OCI-LY3 (cell line): ENCODE data around the gene IL1RAPL1.

ENCODE experiments used
- H2AFZ ChIP-seq: fragments of 200-600, 300-600 bp; shearing (Covaris generic); 2 replicates; pipeline ENCODE4 v1.6.0; 2014; ENCODE audit warnings: antibody characterized with exemption, low read depth, low read length
- H3K27ac ChIP-seq: fragments of 200-600, 300-600 bp; sonication (generic); 2 replicates; pipeline ENCODE4 v1.5.1; 2014; ENCODE audit warnings: mild to moderate bottlenecking, low read length, moderate library complexity, mixed read lengths
- H3K27me3 ChIP-seq: fragments of 200-600, 300-600 bp; sonication (generic); 2 replicates; pipeline ENCODE4 v1.6.1; 2014; ENCODE audit warnings: low read depth, low read length, mixed read lengths
- H3K36me3 ChIP-seq: fragments of 200-600, 300-600 bp; sonication (generic); replicated peaks from 2 replicates; pipeline ENCODE3; 2014; ENCODE audit warnings: low read depth, low read length, mixed read lengths
- H3K4me1 ChIP-seq: fragments of 300-600, 200-600 bp; sonication (generic); 2 replicates; pipeline ENCODE4 v1.6.1; 2014; ENCODE audit warnings: low read length, mixed read lengths
- H3K4me2 ChIP-seq: fragments of 200-600, 300-600 bp; sonication (generic); 2 replicates; pipeline ENCODE4 v1.6.1; 2014; ENCODE audit warnings: low read length, mixed read lengths
- H3K4me3 ChIP-seq: fragments of 300-600, 200-600 bp; sonication (generic); 2 replicates; pipeline ENCODE4 v1.5.1; 2014; ENCODE audit warnings: antibody characterized with exemption, mild to moderate bottlenecking, low read length, moderate library complexity
- H3K79me2 ChIP-seq: fragments of 300-600, 200-600 bp; shearing (Covaris generic); 2 replicates; pipeline ENCODE4 v1.6.1; 2014; ENCODE audit warnings: mild to moderate bottlenecking, low read length, mixed read lengths
- H3K9ac ChIP-seq: fragments of 300-600, 200-600 bp; shearing (Covaris generic); 2 replicates; pipeline ENCODE4 v1.6.0; 2014; ENCODE audit warnings: mild to moderate bottlenecking, low read length, moderate library complexity
- H3K9me3 ChIP-seq: fragments of 200-600, 300-600 bp; shearing (Covaris generic); 2 replicates; pipeline ENCODE4 v1.6.1; 2014; ENCODE audit warnings: low read length, mixed read lengths; ENCODE audit not compliant: insufficient read depth
- H4K20me1 ChIP-seq: fragments of 200-600, 300-600 bp; sonication (generic); 2 replicates; pipeline ENCODE4 v1.6.1; 2016; ENCODE audit warnings: low read length, mixed read lengths; ENCODE audit not compliant: insufficient read depth
- CTCF ChIP-seq: fragments of 200-600, 300-600 bp; sonication (generic); IDR thresholded peaks from 2 replicates; pipeline ENCODE4 v1.5.1; 2014; ENCODE audit warnings: antibody characterized with exemption, low read length, low read depth
- EZH2phosphoT487 ChIP-seq: fragments of 200-600 bp; shearing (Covaris generic); IDR thresholded peaks from 2 replicates; pipeline ENCODE4 v1.6.1; 2018; ENCODE audit warnings: antibody characterized with exemption, mixed run types, low read depth

IL1RAPL1 gene

GRCh38 chrX:28997706-28998463 is 410.6 kb downstream of the IL1RAPL1 start:
- Histone ChIP-seq H3K79me2 (no peaks in the 10 kb centered on the region), H3K36me3 (no peaks in the 10 kb centered on the region), H3K27me3 (no peaks in the 10 kb centered on the region), H2AFZ (no peak overlapping the region), H4K20me1 (no peaks in the 10 kb centered on the region), H3K4me2 (no peak overlapping the region), H3K4me3 (no peak overlapping the region), H3K9me3 (no peaks in the 10 kb centered on the region), H3K27ac (no peak overlapping the region), H3K4me1 (no peaks in the 10 kb centered on the region; the same call in 1 of the 2 replicates), H3K9ac (no peak overlapping the region)
- TF ChIP-seq EZH2phosphoT487, result no peak
- no peak for TF ChIP-seq CTCF

- no peak overlapping the region for H3K9ac ChIP-seq
- no peak overlapping the region for H3K4me2 ChIP-seq
- H3K27me3 ChIP-seq, result no peaks in the 10 kb centered on the region
- no peak overlapping the region for H3K4me3 ChIP-seq
- TF ChIP-seq CTCF (no peak), EZH2phosphoT487 (no peak)
- no peaks in the 10 kb centered on the region for H4K20me1 ChIP-seq
- no peaks in the 10 kb centered on the region for H3K9me3 ChIP-seq
- H3K4me1 ChIP-seq, result peaks cover 8% of the 10 kb centered on the region; the same call in 1 of the 2 replicates
- H3K79me2 ChIP-seq, result no peaks in the 10 kb centered on the region
- H2AFZ ChIP-seq, result no peak overlapping the region
- no peak overlapping the region for H3K27ac ChIP-seq
- no peaks in the 10 kb centered on the region for H3K36me3 ChIP-seq
Observed at GRCh38 chrX:28998609-28999135, 411.4 kb downstream of the IL1RAPL1 start.

- H3K4me2 ChIP-seq, result no peak overlapping the region
- no peak overlapping the region for H3K27ac ChIP-seq
- no peaks in the 10 kb centered on the region for H3K9me3 ChIP-seq
- no peaks in the 10 kb centered on the region for H3K36me3 ChIP-seq
- H3K4me1 ChIP-seq, result no peaks in the 10 kb centered on the region
- no peak overlapping the region for H3K4me3 ChIP-seq
- H4K20me1 ChIP-seq, result no peaks in the 10 kb centered on the region
- no peak for TF ChIP-seq EZH2phosphoT487
- no peak for TF ChIP-seq CTCF
- H3K27me3 ChIP-seq, result no peaks in the 10 kb centered on the region
- no peaks in the 10 kb centered on the region for H3K79me2 ChIP-seq
- no peak overlapping the region for H3K9ac ChIP-seq
- no peak overlapping the region for H2AFZ ChIP-seq
Observed at GRCh38 chrX:29012867-29013266, 425.6 kb downstream of the IL1RAPL1 start.

- Histone ChIP-seq H3K79me2 (no peaks in the 10 kb centered on the region), H3K4me2 (no peak overlapping the region), H3K27me3 (no peaks in the 10 kb centered on the region), H3K9ac (no peak overlapping the region), H3K27ac (no peak overlapping the region), H3K36me3 (no peaks in the 10 kb centered on the region), H4K20me1 (no peaks in the 10 kb centered on the region), H2AFZ (no peak overlapping the region), H3K4me1 (no peaks in the 10 kb centered on the region), H3K9me3 (no peaks in the 10 kb centered on the region), H3K4me3 (no peak overlapping the region)
- TF ChIP-seq CTCF (no peak), EZH2phosphoT487 (no peak)
Observed at GRCh38 chrX:29023207-29023606, 436.0 kb downstream of the IL1RAPL1 start.
